ENCODE data around the gene PARP12.

DNA sequence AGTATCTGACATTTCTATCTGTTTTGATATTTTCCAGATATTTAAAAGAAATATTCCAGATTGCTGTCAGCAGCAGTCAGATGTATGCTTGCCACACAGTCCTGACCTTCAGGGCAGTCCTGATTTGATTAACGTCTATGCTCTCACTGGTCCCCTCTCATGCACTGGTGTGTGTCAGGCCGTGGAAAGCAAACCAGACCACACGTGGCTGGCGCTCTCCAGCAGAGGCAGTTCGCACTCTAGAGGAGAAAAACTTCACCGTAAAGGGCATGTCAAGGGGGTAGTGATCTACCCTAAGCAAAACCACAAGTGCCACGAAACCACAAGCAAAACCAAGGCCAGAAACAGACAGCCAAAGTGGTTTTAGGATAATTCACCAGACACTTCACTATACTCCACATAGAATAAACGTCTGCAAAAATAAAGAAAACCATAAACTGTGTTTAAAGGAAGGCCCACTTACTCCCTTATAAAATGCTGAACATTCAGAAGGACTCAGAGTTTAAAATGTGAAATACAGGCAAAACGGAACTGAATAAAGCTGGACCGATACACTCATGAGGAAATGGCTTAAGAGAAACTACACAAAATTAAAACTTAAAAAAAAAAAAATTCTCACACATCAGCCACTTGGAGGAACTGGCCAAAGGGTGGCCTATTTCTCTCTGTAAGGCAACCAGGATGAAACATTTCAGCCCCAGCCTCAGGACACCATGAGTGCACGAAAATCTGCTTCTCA is 26.4 kb downstream of the PARP12 start:
- no peak for TF ChIP-seq POLR2A (IDR thresholded peaks at IDR 0.05)
- TF ChIP-seq, protein P1, sequence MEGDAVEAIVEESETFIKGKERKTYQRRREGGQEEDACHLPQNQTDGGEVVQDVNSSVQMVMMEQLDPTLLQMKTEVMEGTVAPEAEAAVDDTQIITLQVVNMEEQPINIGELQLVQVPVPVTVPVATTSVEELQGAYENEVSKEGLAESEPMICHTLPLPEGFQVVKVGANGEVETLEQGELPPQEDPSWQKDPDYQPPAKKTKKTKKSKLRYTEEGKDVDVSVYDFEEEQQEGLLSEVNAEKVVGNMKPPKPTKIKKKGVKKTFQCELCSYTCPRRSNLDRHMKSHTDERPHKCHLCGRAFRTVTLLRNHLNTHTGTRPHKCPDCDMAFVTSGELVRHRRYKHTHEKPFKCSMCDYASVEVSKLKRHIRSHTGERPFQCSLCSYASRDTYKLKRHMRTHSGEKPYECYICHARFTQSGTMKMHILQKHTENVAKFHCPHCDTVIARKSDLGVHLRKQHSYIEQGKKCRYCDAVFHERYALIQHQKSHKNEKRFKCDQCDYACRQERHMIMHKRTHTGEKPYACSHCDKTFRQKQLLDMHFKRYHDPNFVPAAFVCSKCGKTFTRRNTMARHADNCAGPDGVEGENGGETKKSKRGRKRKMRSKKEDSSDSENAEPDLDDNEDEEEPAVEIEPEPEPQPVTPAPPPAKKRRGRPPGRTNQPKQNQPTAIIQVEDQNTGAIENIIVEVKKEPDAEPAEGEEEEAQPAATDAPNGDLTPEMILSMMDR (IDR thresholded peaks at IDR 0.05) = no peak
- no peak for TF ChIP-seq POLR2AphosphoS5 (IDR thresholded peaks at IDR 0.05)

All from prostate gland (tissue), 2 donors.